Neural cell (in vitro differentiated cells): ENCODE results near the gene AKR1B15. TPM values are rescaled to one million over a fixed set of nuclear protein-coding genes. Genes with fewer than 3 reads are reported as not detected.

Experiments used
- H2AFZ ChIP-seq: fragments of 200-600, 300-800 bp; sonication (generic), shearing (Covaris generic); 2 replicates; pipeline ENCODE4 v1.6.0; 2014; ENCODE audit warnings: low read depth, mild to moderate bottlenecking, antibody characterized with exemption, low read length, moderate library complexity
- H3F3A ChIP-seq: fragments of 200-600 bp; shearing (Covaris generic); 2 replicates; pipeline ENCODE4 v1.6.1; 2016; ENCODE audit warnings: mild to moderate bottlenecking, moderate library complexity, mixed read lengths, antibody characterized with exemption, low read length; ENCODE audit not compliant: insufficient read depth, poor library complexity, severe bottlenecking
- H3K27ac ChIP-seq: fragments of 200-600, 300-800 bp; sonication (generic), shearing (Covaris generic); 2 replicates; pipeline ENCODE4 v1.5.1; 2014; ENCODE audit warnings: mild to moderate bottlenecking, low read length, moderate library complexity
- H3K27me3 ChIP-seq: fragments of 300-800, 200-600 bp; sonication (generic), shearing (Covaris generic); 2 replicates; pipeline ENCODE4 v1.6.0; 2014; ENCODE audit warnings: mild to moderate bottlenecking, low read depth, low read length, moderate library complexity; ENCODE audit not compliant: insufficient read depth
- H3K36me3 ChIP-seq: fragments of 300-800, 200-600 bp; sonication (generic), shearing (Covaris generic); 2 replicates; pipeline ENCODE4 v1.5.1; 2014; ENCODE audit warnings: mild to moderate bottlenecking, antibody characterized with exemption, low read length, moderate library complexity; ENCODE audit not compliant: insufficient read depth
- H3K4me2 ChIP-seq: fragments of 300-800, 200-600 bp; sonication (generic), shearing (Covaris generic); 2 replicates; pipeline ENCODE4 v1.6.0; 2014; ENCODE audit warnings: mild to moderate bottlenecking, low read length
- H3K4me3 ChIP-seq: fragments of 300-800, 200-600 bp; sonication (generic), shearing (Covaris generic); 2 replicates; pipeline ENCODE4 v1.5.1; 2014; ENCODE audit warnings: mild to moderate bottlenecking, low read length, moderate library complexity
- H3K79me2 ChIP-seq: fragments of 200-600 bp; shearing (Covaris generic); replicated peaks from 2 replicates; pipeline ENCODE4 v1.6.0; 2014; ENCODE audit warnings: mild to moderate bottlenecking, low read length, moderate library complexity; ENCODE audit not compliant: insufficient read depth
- H3K9ac ChIP-seq: fragments of 300-800, 200-600 bp; sonication (generic), shearing (Covaris generic); 2 replicates; pipeline ENCODE4 v1.6.1; 2016; ENCODE audit warnings: mild to moderate bottlenecking, low read length, mixed read lengths
- H3K9me2 ChIP-seq: fragments of 200-600 bp; shearing (Covaris generic); 2 replicates; pipeline ENCODE4 v1.6.1; 2016; ENCODE audit warnings: mild to moderate bottlenecking, low read length, mixed read lengths; ENCODE audit not compliant: insufficient read depth
- H3K9me3 ChIP-seq: fragments of 200-600, 300-800 bp; sonication (generic), shearing (Covaris generic); 2 replicates; pipeline ENCODE4 v1.6.1; 2016; ENCODE audit warnings: mild to moderate bottlenecking, mixed run types, low read length, moderate library complexity, mixed read lengths
- H4K20me1 ChIP-seq: fragments of 200-600 bp; shearing (Covaris generic); 2 replicates; pipeline ENCODE4 v1.6.1; 2016; ENCODE audit warnings: mild to moderate bottlenecking, mixed run types; ENCODE audit not compliant: insufficient read depth
- CTCF ChIP-seq: fragments of 450-650 bp; IDR thresholded peaks from 2 replicates; pipeline ENCODE4 v1.5.1; 2014; ENCODE audit warnings: antibody characterized with exemption, mild to moderate bottlenecking, moderate library complexity; ENCODE audit not compliant: poor library complexity, severe bottlenecking
- EP300 ChIP-seq: fragments of 450-650 bp; conservative IDR thresholded peaks from 2 replicates; pipeline ENCODE4 v1.6.1; 2014; ENCODE audit warnings: antibody characterized with exemption, mild to moderate bottlenecking, moderate library complexity; ENCODE audit not compliant: poor library complexity, severe bottlenecking
- EZH2 ChIP-seq: fragments of 200-600, 300-800 bp; shearing (Covaris generic), sonication (generic); IDR thresholded peaks from 2 replicates; pipeline ENCODE4 v1.6.1; 2014; ENCODE audit warnings: antibody characterized with exemption, low read length, borderline replicate concordance, mild to moderate bottlenecking; ENCODE audit not compliant: insufficient read depth, poor library complexity, severe bottlenecking
- MXI1 ChIP-seq: fragments of 450-650 bp; conservative IDR thresholded peaks from 2 replicates; pipeline ENCODE4 v1.6.1; 2014; ENCODE audit warnings: antibody characterized with exemption, mild to moderate bottlenecking; ENCODE audit not compliant: poor library complexity, severe bottlenecking
- POLR2AphosphoS5 ChIP-seq: IDR thresholded peaks from 2 replicates; pipeline ENCODE4 v1.6.1; 2012
- RAD21 ChIP-seq: fragments of 450-650 bp; conservative IDR thresholded peaks from 2 replicates; pipeline ENCODE4 v1.6.1; 2014; ENCODE audit warnings: antibody characterized with exemption, mild to moderate bottlenecking, moderate library complexity
- SMC3 ChIP-seq: fragments of 450-650 bp; conservative IDR thresholded peaks from 2 replicates; pipeline ENCODE4 v1.6.1; 2014; ENCODE audit warnings: antibody characterized with exemption, mild to moderate bottlenecking, moderate library complexity; ENCODE audit not compliant: poor library complexity
- TAF1 ChIP-seq: IDR thresholded peaks from 2 replicates; pipeline ENCODE4 v1.6.1; 2012; ENCODE audit warnings: low read depth
- polyA plus RNA-seq: library from polyadenylated mRNA; depleted of rRNA; stranded (reverse); fragments of >200 nt; gene quantifications from 2 replicates; pipeline ENCODE4 v1.2.3, GENCODE V29; 2014
- TF ChIP-seq, protein P1 (sequence below): IDR thresholded peaks from 2 replicates; pipeline ENCODE4 v1.6.1; 2012; ENCODE audit warnings: borderline replicate concordance

Gene AKR1B15
- polyA plus RNA-seq, 1 donor from 2014 or later = not detected

- Histone ChIP-seq H3K27me3 (no peaks in the 10 kb centered on the region), H2AFZ (no peak overlapping the region), H3K4me2 (no peak overlapping the region), H3K27ac (no peak overlapping the region), H3F3A (no peaks in the 10 kb centered on the region), H3K9me3 (no peaks in the 10 kb centered on the region), H3K9me2 (no peaks in the 10 kb centered on the region), H3K79me2 (no peaks in the 10 kb centered on the region), H4K20me1 (no peaks in the 10 kb centered on the region), H3K9ac (no peak overlapping the region), H3K4me3 (no peak overlapping the region), H3K36me3 (no peaks in the 10 kb centered on the region)
- TF ChIP-seq RAD21 (no peak), TAF1 (no peak), EP300 (no peak), MXI1 (no peak), SMC3 (no peak)
- TF ChIP-seq, protein P1, sequence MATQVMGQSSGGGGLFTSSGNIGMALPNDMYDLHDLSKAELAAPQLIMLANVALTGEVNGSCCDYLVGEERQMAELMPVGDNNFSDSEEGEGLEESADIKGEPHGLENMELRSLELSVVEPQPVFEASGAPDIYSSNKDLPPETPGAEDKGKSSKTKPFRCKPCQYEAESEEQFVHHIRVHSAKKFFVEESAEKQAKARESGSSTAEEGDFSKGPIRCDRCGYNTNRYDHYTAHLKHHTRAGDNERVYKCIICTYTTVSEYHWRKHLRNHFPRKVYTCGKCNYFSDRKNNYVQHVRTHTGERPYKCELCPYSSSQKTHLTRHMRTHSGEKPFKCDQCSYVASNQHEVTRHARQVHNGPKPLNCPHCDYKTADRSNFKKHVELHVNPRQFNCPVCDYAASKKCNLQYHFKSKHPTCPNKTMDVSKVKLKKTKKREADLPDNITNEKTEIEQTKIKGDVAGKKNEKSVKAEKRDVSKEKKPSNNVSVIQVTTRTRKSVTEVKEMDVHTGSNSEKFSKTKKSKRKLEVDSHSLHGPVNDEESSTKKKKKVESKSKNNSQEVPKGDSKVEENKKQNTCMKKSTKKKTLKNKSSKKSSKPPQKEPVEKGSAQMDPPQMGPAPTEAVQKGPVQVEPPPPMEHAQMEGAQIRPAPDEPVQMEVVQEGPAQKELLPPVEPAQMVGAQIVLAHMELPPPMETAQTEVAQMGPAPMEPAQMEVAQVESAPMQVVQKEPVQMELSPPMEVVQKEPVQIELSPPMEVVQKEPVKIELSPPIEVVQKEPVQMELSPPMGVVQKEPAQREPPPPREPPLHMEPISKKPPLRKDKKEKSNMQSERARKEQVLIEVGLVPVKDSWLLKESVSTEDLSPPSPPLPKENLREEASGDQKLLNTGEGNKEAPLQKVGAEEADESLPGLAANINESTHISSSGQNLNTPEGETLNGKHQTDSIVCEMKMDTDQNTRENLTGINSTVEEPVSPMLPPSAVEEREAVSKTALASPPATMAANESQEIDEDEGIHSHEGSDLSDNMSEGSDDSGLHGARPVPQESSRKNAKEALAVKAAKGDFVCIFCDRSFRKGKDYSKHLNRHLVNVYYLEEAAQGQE = no peak
Observed at GRCh38 chr7:134625550-134625949, 76.6 kb downstream of the AKR1B15 start.

DNA sequence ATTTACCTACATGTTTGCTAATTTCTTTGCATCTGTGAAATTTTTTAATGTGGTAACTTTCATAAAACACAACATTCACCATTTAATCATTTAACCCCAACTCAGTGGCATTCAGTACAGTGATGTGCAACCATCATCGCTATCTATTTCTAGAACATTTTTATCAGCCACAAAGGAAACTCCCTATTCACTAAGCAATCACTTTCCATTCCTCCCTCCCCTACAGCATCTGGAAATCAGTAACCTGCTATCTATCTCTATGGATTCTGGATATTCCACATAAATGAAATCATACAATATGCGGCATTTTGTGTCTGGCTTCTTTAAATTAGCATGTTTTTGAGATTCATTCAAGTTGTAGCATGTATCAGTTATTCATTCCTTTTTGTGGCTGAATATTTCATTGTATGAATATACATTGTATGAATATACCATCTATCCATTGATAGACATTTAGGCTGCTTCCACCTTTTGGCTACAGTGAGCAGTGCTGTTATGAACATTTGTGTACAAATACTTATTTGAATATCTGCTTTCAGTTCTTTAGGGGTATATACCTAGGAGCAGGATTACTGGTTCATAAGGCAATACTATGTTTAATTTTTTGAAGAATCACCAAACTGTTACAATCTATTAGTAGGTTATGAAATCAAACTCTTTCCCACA, 78.3 kb downstream of the AKR1B15 start:
- no peak overlapping the region for H3K9ac ChIP-seq
- H3K36me3 ChIP-seq = no peaks in the 10 kb centered on the region
- no peaks in the 10 kb centered on the region for H3K79me2 ChIP-seq
- TF ChIP-seq TAF1 (no peak), RAD21 (no peak), SMC3 (no peak), MXI1 (no peak), EZH2 (no peak), EP300 (no peak)
- H4K20me1 ChIP-seq = no peaks in the 10 kb centered on the region
- H3K27ac ChIP-seq = no peak overlapping the region
- H3K4me2 ChIP-seq = no peak overlapping the region
- H3K9me3 ChIP-seq = no peaks in the 10 kb centered on the region
- no peak overlapping the region for H3K4me3 ChIP-seq
- no peaks in the 10 kb centered on the region for H3F3A ChIP-seq
- H3K27me3 ChIP-seq = no peaks in the 10 kb centered on the region
- H2AFZ ChIP-seq = no peak overlapping the region
- H3K9me2 ChIP-seq = no peaks in the 10 kb centered on the region

DNA sequence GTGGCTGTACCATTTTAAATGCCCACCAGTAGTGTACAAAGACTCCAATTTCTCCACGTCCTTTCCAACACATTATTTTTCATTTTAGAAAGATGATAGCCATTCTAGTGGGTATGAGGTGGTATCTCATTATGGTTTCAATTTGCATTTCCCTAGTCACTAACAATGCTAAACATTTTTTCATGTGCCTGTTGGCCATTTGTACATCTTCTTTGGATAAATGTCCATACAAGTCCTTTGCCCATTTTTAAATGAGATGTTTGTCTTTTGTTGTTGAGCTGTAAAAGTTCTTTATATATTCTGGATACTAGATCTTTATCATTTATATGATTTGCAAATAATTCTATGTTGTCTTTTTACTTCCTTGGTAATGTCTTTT, 78.9 kb downstream of the AKR1B15 start:
- H4K20me1 ChIP-seq = no peaks in the 10 kb centered on the region

More for the DNA sequence above, 78.9 kb downstream of the AKR1B15 start:
- Histone ChIP-seq H3F3A (no peaks in the 10 kb centered on the region), H3K79me2 (no peaks in the 10 kb centered on the region), H3K27ac (no peak overlapping the region), H3K27me3 (no peaks in the 10 kb centered on the region), H3K9me3 (no peaks in the 10 kb centered on the region), H3K9me2 (no peaks in the 10 kb centered on the region), H2AFZ (no peak overlapping the region), H3K9ac (no peak overlapping the region), H3K36me3 (no peaks in the 10 kb centered on the region), H3K4me3 (no peak overlapping the region), H3K4me2 (no peak overlapping the region)
- TF ChIP-seq EZH2 (no peak), RAD21 (no peak), CTCF (no peak), TAF1 (no peak), EP300 (no peak), POLR2AphosphoS5 (no peak), MXI1 (no peak), SMC3 (no peak)
- TF ChIP-seq, protein P1 = no peak
